Measurements from ENCODE around the gene ELL2. TPM values are rescaled to one million over a fixed set of nuclear protein-coding genes. Genes with fewer than 3 reads are reported as not detected.

Gene ELL2
- total and polyA plus RNA-seq, 2 of the 13 experiments (the other 11 are each of a cell fraction or from before 2014, with no cell fraction given), result 78.9 to 97.1 TPM

DNA sequence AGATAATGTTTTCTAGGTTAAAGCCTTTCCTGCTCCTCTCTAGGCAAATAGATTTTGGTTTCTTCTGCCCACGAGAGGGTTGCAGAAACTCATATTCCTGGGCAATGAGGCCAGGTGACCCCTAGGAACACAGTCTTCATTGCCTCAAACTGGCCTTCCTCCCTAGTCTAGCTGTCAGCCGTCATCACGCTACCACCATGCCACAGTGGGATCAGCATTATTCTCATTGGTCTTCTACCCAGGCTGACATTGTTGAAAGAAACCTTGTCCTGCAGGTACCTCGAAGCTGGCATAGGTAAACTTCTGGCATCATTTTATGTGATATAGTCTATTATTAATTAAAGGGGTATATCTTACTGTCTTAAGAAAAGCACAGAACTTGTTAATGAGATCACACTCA lies 51.1 kb downstream of the ELL2 start:
- peaks cover 17 to 64% of the 10 kb centered on the region in 2 experiments for H3K36me3 ChIP-seq (replicated peaks in 1 of 2; ENCODE audit: control insufficient read depth in 1 of 2, insufficient read depth in 2 of 2, low read length in 2 of 2)
- CTCF ChIA-PET (ENCODE audit: low intra/inter-chr PET ratio, low total read pairs), result no interaction called here
- no peak for FAIRE-seq

DNA sequence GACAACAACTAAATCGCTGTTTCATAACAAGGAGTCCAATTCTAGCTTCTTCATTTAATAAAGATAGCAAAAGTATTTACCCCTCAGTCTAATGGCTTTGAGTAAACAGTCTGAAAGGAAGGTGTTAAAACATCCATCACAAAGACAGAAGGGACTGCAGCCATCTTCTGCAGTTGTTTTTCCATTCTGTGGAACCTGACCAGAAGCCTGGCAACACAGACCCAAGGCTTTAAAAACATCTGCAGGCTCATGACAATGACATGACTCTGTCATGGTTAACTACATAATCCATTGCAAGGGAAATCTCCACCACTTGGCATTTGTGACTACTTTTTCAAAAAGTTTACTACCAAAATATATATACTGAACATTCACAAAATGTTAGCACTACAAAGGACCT lies 51.9 kb downstream of the ELL2 start:
- Histone ChIP-seq H3K36me3 (replicated peaks in 1 of 2; ENCODE audit: control insufficient read depth in 1 of 2, insufficient read depth in 2 of 2, low read length in 2 of 2) (peaks cover 17 to 66% of the 10 kb centered on the region in 2 experiments), H3K4me3 (replicated peaks in 1 of 3; ENCODE audit: insufficient read depth in 1 of 3, low read depth in 2 of 3, low read length in 3 of 3) (no peak overlapping the region), H3K4me2 (ENCODE audit: low read depth, low read length) (0 out of 2 replicates have a peak overlapping the region, but pooled peaks have one; percentile 19), H3K27ac (ENCODE audit: extremely low read length, insufficient read depth, low read length) (peak overlapping the region; percentile 68), H3K27me3 (ENCODE audit: control insufficient read depth in 1 of 2, insufficient read depth in 2 of 2, low read length in 2 of 2) (no peaks in the 10 kb centered on the region), H2AFZ (ENCODE audit: low read length) (no peak overlapping the region), H3K4me1 (ENCODE audit: insufficient read depth, low read length) (peaks cover 65% of the 10 kb centered on the region), H4K20me1 (ENCODE audit: insufficient read depth, low read length) (peaks cover 31% of the 10 kb centered on the region), H3K9ac (ENCODE audit: insufficient read depth, low read depth, low read length) (no peak overlapping the region), H3K9me3 (ENCODE audit: low read length) (no peaks in the 10 kb centered on the region), H3K79me2 (ENCODE audit: insufficient read depth, low read length) (peaks cover 88% of the 10 kb centered on the region)
- ChIA-PET POLR2A (no interaction called here), CTCF (ENCODE audit: low intra/inter-chr PET ratio, low total read pairs) (no interaction called here)
- DNase-seq (ENCODE audit: low spot score) (no peak), ATAC-seq (peak; percentile 6; the same call in 1 of the 3 replicates), FAIRE-seq (no peak)
- WGBS (ENCODE audit: low lambda C conversion rate), result 89% methylated on average over 1 of the region's 1 CpG
- intact Hi-C loops (cut with micrococcal nuclease; ENCODE audit: unreplicated experiment) (loop anchor here (5.0 kb wide), 1 partner anchor 47 kb away; no protein-coding TSS in a partner anchor), in situ Hi-C loops (cut with HindIII; ENCODE audit: extremely low pct_ligation_motif_present, low pct_unique_long_range_greater_than_20kb) (no loop called here)
- TF ChIP-seq ZNF616 (CRISPR knock-in tag; IDR thresholded peaks at IDR 0.05; ENCODE audit: low read depth), result no peak
- no peak for TF ChIP-seq KLF12 (CRISPR knock-in tag; IDR thresholded peaks at IDR 0.05; ENCODE audit: borderline replicate concordance)
- TF ChIP-seq ZNF652 (CRISPR knock-in tag; IDR thresholded peaks at IDR 0.05; ENCODE audit: borderline replicate concordance, low read depth), result 0 out of 2 replicates have a peak, but pooled peaks have one; percentile 10
- no peak for TF ChIP-seq MIXL1 (CRISPR knock-in tag; IDR thresholded peaks at IDR 0.05)
- no peak for TF ChIP-seq MXD4 (CRISPR knock-in tag; IDR thresholded peaks at IDR 0.05)
- TF ChIP-seq RBM22 (optimal IDR thresholded peaks at IDR 0.05; ENCODE audit: low read length), result peak; percentile 86
- TF ChIP-seq ZNF121 (CRISPR knock-in tag; IDR thresholded peaks at IDR 0.05), result no peak
- no TSS peak for BruUV-seq (replicated peaks)

More for the DNA sequence above, 51.1 kb downstream of the ELL2 start:
- H3K4me3 ChIP-seq (replicated peaks in 1 of 3; ENCODE audit: insufficient read depth in 1 of 3, low read depth in 2 of 3, low read length in 3 of 3), result no peak overlapping the region
- intact Hi-C loops (cut with micrococcal nuclease; ENCODE audit: unreplicated experiment) (no loop called here), in situ Hi-C loops (cut with HindIII; ENCODE audit: extremely low pct_ligation_motif_present, low pct_unique_long_range_greater_than_20kb) (no loop called here)
- ATAC-seq, result no peak
- no TSS peak for BruUV-seq (replicated peaks)
- H3K27me3 ChIP-seq (ENCODE audit: control insufficient read depth in 1 of 2, insufficient read depth in 2 of 2, low read length in 2 of 2), result no peaks in the 10 kb centered on the region
- H3K9me3 ChIP-seq (ENCODE audit: low read length), result no peaks in the 10 kb centered on the region
- WGBS (ENCODE audit: low lambda C conversion rate), result 89% methylated on average over 4 of the region's 4 CpGs
- peaks cover 31% of the 10 kb centered on the region for H4K20me1 ChIP-seq (ENCODE audit: insufficient read depth, low read length)
- peaks cover 68% of the 10 kb centered on the region for H3K4me1 ChIP-seq (ENCODE audit: insufficient read depth, low read length)
- peaks cover 87% of the 10 kb centered on the region for H3K79me2 ChIP-seq (ENCODE audit: insufficient read depth, low read length)
- H3K9ac ChIP-seq (ENCODE audit: insufficient read depth, low read depth, low read length), result no peak overlapping the region
- DNase-seq (ENCODE audit: low spot score), result no peak
- H3K27ac ChIP-seq (ENCODE audit: extremely low read length, insufficient read depth, low read length), result no peak overlapping the region
- no peak overlapping the region; the same call in 1 of the 2 replicates for H3K4me2 ChIP-seq (ENCODE audit: low read depth, low read length)
- no peak overlapping the region for H2AFZ ChIP-seq (ENCODE audit: low read length)
- TF ChIP-seq ZNF263 (CRISPR knock-in tag; IDR thresholded peaks at IDR 0.05), result no peak
- peak; percentile 96 for TF ChIP-seq RBM22 (optimal IDR thresholded peaks at IDR 0.05; ENCODE audit: low read length)
- no peak for TF ChIP-seq ZNF577 (CRISPR knock-in tag; IDR thresholded peaks at IDR 0.05; ENCODE audit: borderline replicate concordance, low read depth)
- POLR2A ChIA-PET, result no interaction called here

All from HepG2 (cell line).